ENCODE measurements around the gene MED14. TPM values are rescaled to one million over a fixed set of nuclear protein-coding genes. Genes with fewer than 3 reads are reported as not detected.

The MED14 gene
- total and polyA plus RNA-seq, 8 donors: 5.5 to 107 (median 49.4) TPM

DNA sequence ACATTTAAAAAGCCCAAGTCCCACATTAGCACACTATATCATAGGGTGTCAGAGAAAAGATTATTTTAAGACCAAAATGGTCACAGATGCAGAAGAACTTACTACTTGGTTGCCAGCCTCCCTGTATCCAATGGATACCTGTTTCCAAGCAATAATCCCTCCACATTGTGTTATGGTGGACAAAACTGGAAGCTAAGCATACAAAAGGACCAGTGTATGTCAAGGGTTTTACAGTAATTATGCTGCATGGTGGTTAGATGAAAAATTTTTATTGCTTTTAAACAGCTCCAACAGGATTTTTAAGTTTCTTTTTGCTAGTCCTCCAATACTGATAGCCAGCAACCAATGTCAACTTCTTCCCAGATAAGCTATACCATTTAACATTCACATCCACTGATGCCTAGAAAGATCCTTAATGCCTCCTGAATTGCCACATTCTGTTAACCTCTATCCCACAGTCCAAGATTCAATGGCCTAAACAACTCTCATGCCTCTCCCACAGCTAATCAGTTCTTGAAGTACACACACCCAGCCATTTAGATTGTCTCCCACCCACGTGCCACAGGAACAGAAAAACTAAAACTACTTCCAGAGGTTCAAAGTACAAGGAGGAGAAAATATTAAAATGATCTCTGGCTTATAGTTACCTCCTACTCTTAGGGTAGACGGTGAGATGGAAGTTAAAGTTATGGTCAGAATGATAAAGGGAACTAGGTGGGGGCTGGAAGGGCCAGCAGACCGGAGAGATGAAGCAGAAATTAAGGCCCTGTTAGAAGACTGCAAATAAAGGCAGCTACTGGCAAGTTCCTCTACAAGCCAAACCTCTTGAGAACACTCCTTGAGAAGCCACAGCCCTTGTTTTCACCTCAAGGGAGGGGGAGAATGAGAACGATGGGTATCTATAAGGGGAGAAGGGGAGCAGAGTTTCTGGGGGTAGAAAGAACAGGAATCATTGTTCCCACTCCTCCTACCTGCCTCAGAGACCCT lies 5.5 kb downstream of the MED14 start:
- WGBS, 5 donors: 19 to 40% (median 29%) methylated on average over 4 of the region's 4 CpGs
- intact Hi-C loops (cut with DNase I; ENCODE audit: low total_unique reads): no loop called here
- no peak overlapping the region for H3K4me3 ChIP-seq
- peaks cover 0 to 13% (median 0%) of the 10 kb centered on the region in 4 donors for H3K36me3 ChIP-seq
- peak in 1 of 2 donors; percentile 65 for DNase-seq
- H3K9me3 ChIP-seq: no peaks in the 10 kb centered on the region
- H3K4me1 ChIP-seq: peaks cover 0 to 50% (median 18%) of the 10 kb centered on the region in 4 donors
- peak overlapping the region; percentile 10 to 65 (median 48) for H3K27ac ChIP-seq
- H3K27me3 ChIP-seq: no peaks in the 10 kb centered on the region
- TF ChIP-seq POLR2AphosphoS5 (IDR thresholded peaks at IDR 0.05) (no peak), POLR2A (IDR thresholded peaks at IDR 0.05) (no peak)
- TF ChIP-seq, protein P1, sequence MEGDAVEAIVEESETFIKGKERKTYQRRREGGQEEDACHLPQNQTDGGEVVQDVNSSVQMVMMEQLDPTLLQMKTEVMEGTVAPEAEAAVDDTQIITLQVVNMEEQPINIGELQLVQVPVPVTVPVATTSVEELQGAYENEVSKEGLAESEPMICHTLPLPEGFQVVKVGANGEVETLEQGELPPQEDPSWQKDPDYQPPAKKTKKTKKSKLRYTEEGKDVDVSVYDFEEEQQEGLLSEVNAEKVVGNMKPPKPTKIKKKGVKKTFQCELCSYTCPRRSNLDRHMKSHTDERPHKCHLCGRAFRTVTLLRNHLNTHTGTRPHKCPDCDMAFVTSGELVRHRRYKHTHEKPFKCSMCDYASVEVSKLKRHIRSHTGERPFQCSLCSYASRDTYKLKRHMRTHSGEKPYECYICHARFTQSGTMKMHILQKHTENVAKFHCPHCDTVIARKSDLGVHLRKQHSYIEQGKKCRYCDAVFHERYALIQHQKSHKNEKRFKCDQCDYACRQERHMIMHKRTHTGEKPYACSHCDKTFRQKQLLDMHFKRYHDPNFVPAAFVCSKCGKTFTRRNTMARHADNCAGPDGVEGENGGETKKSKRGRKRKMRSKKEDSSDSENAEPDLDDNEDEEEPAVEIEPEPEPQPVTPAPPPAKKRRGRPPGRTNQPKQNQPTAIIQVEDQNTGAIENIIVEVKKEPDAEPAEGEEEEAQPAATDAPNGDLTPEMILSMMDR (IDR thresholded peaks at IDR 0.05): no peak

DNA sequence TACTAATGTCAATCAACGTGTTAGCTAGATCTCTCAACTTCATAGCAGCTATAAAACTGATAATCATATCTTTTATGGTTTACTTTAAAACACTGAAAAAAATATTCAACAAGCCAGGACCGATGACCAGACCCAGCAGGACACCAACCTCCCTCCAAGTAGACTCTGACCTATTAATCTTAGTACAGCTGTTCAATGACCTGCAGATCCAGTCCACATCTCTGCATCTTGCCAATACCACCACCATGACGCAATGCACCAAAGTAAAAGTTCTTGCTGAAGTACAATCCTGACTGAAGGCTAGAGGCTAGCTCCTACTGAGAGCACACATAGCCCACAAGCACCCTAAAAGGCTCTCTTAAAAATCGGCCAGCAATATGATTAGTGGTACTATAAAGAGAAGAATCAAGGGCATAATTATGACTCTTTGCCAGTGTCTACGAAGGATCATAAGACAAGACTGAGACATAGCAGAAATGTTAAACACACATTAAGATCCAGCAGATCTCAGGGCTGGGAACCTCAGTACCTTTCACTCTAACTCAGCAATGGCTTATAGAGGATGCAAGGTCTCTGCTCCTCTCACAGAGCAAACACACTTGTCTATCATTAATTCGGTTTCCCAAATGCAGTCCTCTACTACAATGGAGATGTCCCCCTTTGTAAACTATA lies 7.6 kb downstream of the MED14 start:
- Histone ChIP-seq H3K4me1 (peaks cover 0 to 32% (median 8%) of the 10 kb centered on the region in 4 donors), H3K36me3 (peaks cover 0 to 13% (median 0%) of the 10 kb centered on the region in 4 donors), H3K27me3 (no peaks in the 10 kb centered on the region), H3K9me3 (no peaks in the 10 kb centered on the region), H3K4me3 (no peak overlapping the region), H3K27ac (no peak overlapping the region)
- TF ChIP-seq POLR2A (IDR thresholded peaks at IDR 0.05): no peak
- no peak for TF ChIP-seq EP300 (IDR thresholded peaks at IDR 0.05)
- TF ChIP-seq POLR2AphosphoS5 (IDR thresholded peaks at IDR 0.05): no peak
- TF ChIP-seq, protein P1 (IDR thresholded peaks at IDR 0.05): no peak
- WGBS, 5 donors: 62 to 73% (median 65%) methylated on average over 6 of the region's 6 CpGs
- intact Hi-C loops (cut with DNase I; ENCODE audit: low total_unique reads): no loop called here
- no peak for DNase-seq

DNA sequence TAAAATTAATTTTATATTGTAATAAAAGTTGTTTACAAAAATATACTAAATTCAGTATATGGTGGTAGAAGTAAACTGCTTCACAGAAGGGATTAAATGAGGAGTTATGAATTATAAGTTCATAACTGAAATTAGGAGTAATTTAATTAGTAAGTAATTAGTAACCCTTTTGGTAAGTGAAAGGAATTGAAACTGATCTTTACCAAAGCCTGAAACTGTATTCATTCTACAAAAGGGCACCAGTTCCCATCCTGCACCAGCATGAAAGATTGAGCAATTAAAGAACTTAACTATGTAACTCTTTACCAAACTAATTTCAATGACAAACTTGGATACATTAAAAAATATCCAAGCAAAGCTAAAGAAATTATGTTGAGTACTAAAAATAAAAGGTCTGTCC lies 8.2 kb downstream of the MED14 start:
- Histone ChIP-seq H3K27ac (no peak overlapping the region), H3K4me3 (no peak overlapping the region), H3K36me3 (peaks cover 0 to 13% (median 0%) of the 10 kb centered on the region in 4 donors), H3K27me3 (no peaks in the 10 kb centered on the region), H3K4me1 (peaks cover 0 to 25% (median 6%) of the 10 kb centered on the region in 4 donors), H3K9me3 (no peaks in the 10 kb centered on the region)
- intact Hi-C loops (cut with DNase I; ENCODE audit: low total_unique reads): no loop called here
- TF ChIP-seq POLR2A (IDR thresholded peaks at IDR 0.05) (no peak), POLR2AphosphoS5 (IDR thresholded peaks at IDR 0.05) (no peak), EP300 (IDR thresholded peaks at IDR 0.05) (no peak)
- TF ChIP-seq, protein P1 (IDR thresholded peaks at IDR 0.05): no peak
- DNase-seq: no peak

DNA sequence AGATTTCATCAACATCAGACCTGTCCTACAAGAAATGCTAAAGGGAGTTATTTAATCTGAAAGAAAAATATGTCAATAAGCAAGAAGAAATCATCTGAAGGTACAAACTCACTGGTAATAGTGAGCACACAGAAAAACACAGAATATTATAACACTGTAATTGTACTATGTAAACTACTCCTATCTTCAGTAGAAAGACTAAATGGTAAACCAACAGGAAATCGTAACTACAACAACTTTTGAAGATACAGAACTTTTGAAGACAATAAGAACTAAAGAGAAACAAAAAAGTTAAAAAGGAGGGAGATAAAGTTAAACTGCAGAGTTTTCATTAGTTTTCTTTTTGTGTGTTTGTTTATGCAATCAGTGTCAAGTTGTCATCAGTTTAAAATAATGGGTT lies 12.4 kb downstream of the MED14 start:
- DNase-seq: no peak
- no peak overlapping the region for H3K27ac ChIP-seq
- peaks cover 0 to 5% (median 0%) of the 10 kb centered on the region in 4 donors for H3K4me1 ChIP-seq
- no peaks in the 10 kb centered on the region for H3K9me3 ChIP-seq
- no peaks in the 10 kb centered on the region for H3K27me3 ChIP-seq
- intact Hi-C loops (cut with DNase I; ENCODE audit: low total_unique reads): no loop called here
- WGBS, 5 donors: 52 to 74% (median 67%) methylated on average over 1 of the region's 1 CpG
- peaks cover 0 to 19% (median 13%) of the 10 kb centered on the region in 4 donors for H3K36me3 ChIP-seq
- TF ChIP-seq, protein P1 (IDR thresholded peaks at IDR 0.05): no peak
- TF ChIP-seq POLR2AphosphoS5 (IDR thresholded peaks at IDR 0.05): no peak
- TF ChIP-seq POLR2A (IDR thresholded peaks at IDR 0.05): no peak
- no peak for TF ChIP-seq EP300 (IDR thresholded peaks at IDR 0.05)
- H3K4me3 ChIP-seq: no peak overlapping the region
